A549 treated with AZD2906 at 1 μM for 4 hours (cell line): ENCODE measurements around the gene C17orf75. TPM values are rescaled to one million over a fixed set of nuclear protein-coding genes. Genes with fewer than 3 reads are reported as not detected.

Source experiments
- total RNA-seq: library from RNA; stranded (reverse); fragments of 200-300 nt; extraction: Qiagen RNA extraction; gene quantifications from 5 replicates; pipeline ENCODE4 v1.2.3, GENCODE V29; 2022

The C17orf75 gene, protein sequence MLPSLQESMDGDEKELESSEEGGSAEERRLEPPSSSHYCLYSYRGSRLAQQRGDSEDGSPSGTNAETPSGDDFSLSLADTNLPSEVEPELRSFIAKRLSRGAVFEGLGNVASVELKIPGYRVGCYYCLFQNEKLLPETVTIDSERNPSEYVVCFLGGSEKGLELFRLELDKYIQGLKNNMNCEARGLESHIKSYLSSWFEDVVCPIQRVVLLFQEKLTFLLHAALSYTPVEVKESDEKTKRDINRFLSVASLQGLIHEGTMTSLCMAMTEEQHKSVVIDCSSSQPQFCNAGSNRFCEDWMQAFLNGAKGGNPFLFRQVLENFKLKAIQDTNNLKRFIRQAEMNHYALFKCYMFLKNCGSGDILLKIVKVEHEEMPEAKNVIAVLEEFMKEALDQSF
- 25.1 to 33.1 TPM (median 27.8 TPM) in 5 replicates for total RNA-seq

DNA sequence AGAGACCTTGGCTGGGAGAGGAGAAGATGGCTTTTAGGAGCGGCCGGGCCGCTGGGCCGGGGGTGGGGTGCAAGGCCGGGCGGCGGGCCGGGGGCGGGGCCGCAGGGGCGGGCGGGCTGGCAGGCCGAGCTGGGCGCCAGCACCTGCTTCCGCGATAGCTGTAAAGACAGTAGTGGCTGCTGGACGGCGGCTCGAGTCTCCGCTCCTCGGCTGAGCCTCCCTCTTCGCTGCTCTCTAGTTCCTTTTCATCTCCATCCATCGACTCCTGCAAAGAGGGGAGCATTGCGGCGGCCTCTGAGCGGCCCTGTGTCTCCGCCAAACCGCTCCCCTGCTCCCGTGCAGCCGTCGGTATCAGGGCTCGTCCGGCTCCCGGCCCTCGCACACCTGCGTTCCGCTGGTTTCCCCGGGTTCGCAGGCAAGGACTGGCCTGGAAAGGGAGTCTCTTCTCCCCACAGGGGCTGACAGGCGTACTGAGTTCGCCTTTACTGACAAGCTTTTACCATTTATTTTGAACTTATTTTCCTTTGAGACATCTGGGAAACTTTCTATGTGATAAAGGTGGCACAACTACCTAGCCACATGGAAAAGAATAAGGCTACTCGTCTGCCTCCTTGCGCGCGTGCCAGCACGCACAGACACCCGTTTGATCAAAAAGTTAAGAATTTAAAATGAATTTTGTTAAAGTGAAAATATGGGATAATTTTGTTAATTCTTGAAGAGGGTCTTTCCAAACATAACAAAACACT lies at the start of gene C17orf75:
TSS of gene C17orf75 (minus strand) at position 317 of the 746 bp plus-strand sequence. CDS start at position 283, 34 bp downstream.

DNA sequence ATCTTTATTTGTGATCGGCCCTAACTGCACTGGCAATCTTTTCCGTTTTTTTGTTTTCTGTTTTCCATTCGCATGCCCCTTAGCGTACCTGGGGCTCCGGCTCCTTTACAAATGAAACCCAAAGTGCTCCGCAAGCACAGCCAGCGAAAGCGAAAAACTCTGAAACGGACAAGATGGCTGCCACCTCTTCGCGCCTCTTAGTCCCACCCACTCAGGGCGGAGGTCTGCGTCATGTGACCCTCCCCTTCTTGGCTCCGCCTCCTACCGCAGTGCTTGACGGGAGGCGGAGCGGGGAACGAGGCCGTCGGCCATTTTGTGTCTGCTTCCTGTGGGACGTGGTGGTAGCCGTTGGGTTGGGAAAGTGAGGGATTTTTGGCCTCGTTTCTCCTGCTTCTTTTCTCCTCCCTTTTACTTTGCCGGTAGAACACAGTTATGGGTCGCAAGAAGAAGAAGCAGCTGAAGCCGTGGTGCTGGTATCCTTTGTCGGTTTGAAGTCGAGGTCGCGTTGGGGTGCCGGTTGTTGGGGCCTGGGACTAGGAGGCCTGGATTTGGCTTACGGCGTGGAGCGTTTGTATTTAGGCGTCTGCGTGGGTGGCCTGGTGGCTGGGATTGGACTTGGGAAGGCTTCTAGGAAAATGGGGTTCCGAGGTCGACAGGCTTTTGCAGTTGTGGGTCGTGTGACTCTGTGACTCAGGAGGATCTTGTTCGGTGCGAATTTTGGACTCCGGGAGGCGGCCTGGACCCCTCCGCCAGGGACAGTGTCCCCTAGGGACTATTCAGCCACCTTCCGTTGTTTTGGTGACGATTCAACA lies 8.1 kb upstream of the C17orf75 start, which contains the start of gene ZNF207:
TSS of gene ZNF207 (plus strand) at position 304 of the 812 bp plus-strand sequence. CDS start at position 433, 129 bp downstream.

Other genes starting within 250 kb of the C17orf75 start
- 18.2 to 24.2 TPM (median 23.3 TPM) in 5 replicates for gene RHOT1, start 199.7 kb downstream of the C17orf75 start, total RNA-seq
- gene RHBDL3, start 76.3 kb downstream of the C17orf75 start, total RNA-seq: 2.9 to 5.1 TPM (median 4.3 TPM) in 5 replicates
- gene ZNF207, start 8.0 kb upstream of the C17orf75 start, total RNA-seq: 213 to 238 TPM (median 223 TPM) in 5 replicates
- gene PSMD11, start 102.3 kb upstream of the C17orf75 start, total RNA-seq: 159 to 232 TPM (median 168 TPM) in 5 replicates
- 6.1 to 6.7 TPM (median 6.3 TPM) in 5 replicates for gene CDK5R1, start 144.8 kb upstream of the C17orf75 start, total RNA-seq